GM19239 (cell line): Measurements from ENCODE around the gene CDC42BPA.
"Not testable (repeated sequence)": the region's sequence is repeated elsewhere in the genome, so short reads cannot be mapped to it uniquely, and the experiment has no call there.

Source experiments
- DNase-seq: peaks from one replicate; pipeline ENCODE4 v3.0.0; 2011; ENCODE audit warnings: low spot score; ENCODE audit not compliant: insufficient read length
- FAIRE-seq: peaks from 2 replicates; lab custom pipeline; 2011; peaks lifted over from hg19 to GRCh38; lab: Jason Lieb, UNC

CDC42BPA gene

GRCh38 chr1:227342075-227342829, 24.0 kb upstream of the CDC42BPA start:
- DNase-seq (no peak), FAIRE-seq (no peak)

GRCh38 chr1:227336136-227336535, 17.8 kb upstream of the CDC42BPA start:
- FAIRE-seq, DNase-seq: not testable (repeated sequence)

- FAIRE-seq (no peak), DNase-seq (no peak)
Measured at GRCh38 chr1:227335242-227336020, 17.1 kb upstream of the CDC42BPA start.

DNA sequence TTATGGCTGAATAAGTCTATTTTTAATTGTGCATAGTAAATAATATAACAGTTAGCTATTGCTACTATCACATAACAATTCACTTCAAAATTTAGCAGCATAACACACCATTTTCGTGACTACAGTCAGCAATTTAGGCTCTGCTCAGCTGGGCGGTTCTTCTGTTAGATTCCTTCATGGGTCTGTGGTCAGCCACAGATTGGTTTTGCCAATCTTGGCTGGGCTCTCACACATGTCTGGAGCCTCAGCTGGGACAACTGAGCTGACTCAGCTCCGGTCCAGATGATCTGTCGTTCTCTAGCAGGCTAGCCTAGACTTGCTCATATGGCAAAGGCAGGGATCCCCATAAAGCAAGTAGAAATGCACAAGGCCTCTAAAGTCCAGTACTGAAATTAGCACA, 15.1 kb upstream of the CDC42BPA start:
- DNase-seq, result no peak
- FAIRE-seq, result no peak

- no peak for FAIRE-seq
- no peak for DNase-seq
Measured at GRCh38 chr1:227330279-227331076, 12.2 kb upstream of the CDC42BPA start.

- FAIRE-seq, result no peak
Measured at GRCh38 chr1:227328405-227329019, 10.2 kb upstream of the CDC42BPA start.

DNA sequence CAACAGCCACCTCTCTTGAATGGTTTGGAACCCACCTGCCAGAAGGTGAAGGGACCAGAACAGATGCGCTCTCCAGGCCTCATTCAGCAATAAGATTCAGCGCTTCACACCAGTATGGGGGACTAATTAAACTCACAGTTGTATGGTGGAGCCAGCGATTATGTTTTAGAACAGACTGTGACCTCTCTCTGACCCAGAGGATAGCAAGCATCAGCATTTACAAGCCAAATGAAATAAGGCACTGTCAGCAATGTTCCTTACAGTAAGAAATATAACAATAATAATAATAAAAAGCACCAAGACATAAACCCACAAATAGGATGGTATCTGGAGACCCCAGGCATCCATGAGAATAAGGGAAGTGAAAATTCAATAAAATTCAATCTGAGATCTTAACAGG, 6.9 kb upstream of the CDC42BPA start:
- peak; percentile 18 for FAIRE-seq
- no peak for DNase-seq

More at GRCh38 chr1:227328405-227329019, 10.2 kb upstream of the CDC42BPA start:
- DNase-seq, result no peak

GRCh38 chr1:227323967-227324268, 5.6 kb upstream of the CDC42BPA start:
- DNase-seq (no peak), FAIRE-seq (no peak)

- DNase-seq, result no peak
- no peak for FAIRE-seq
Measured at GRCh38 chr1:227323171-227323966, 5.1 kb upstream of the CDC42BPA start.

DNA sequence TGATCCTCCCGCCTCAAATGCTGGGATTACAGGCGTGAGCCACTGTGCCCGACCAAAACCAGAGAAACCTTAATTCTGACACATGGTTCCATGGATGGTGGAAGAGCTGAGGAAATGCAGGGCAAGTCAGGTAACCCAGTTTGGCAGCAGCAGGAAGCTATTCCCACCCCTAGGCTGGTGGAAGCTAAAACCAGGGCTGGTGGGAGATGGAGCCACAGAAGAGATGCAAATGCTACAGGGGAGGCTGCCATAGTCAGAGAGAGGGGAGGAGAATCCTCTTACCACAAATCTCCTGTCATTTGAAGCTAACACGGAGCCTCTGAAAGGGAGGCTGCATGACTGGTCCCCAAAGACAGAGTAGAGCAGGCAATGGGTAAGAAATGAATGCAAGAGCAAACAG, 4.1 kb upstream of the CDC42BPA start:
- no peak for DNase-seq
- no peak for FAIRE-seq

GRCh38 chr1:227321035-227321434, 2.7 kb upstream of the CDC42BPA start:
- DNase-seq (no peak), FAIRE-seq (peak; percentile 79)

DNA sequence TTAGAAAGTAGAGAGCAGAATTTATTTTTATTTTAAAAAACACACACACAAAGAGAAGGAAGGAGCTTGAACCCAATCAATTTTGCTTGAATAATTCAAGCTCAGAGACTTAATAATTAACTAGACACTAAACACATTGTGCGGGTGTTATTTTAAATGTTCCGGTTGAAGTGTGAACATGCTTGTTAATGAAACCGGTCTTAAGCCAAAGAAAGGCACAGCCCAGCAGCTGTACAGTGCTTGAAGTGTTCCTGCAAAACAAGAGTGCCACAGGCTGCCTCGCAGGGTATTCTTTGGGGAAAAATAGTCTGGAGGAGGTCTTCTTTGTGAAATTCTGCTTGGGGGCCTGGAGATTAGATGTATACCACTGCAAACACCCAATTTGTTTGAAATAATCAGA, 2.2 kb upstream of the CDC42BPA start:
- FAIRE-seq (peak; percentile 72), DNase-seq (no peak)

GRCh38 chr1:227318853-227319607, 738 bp upstream of the CDC42BPA start:
- DNase-seq (no peak), FAIRE-seq (no peak)

DNA sequence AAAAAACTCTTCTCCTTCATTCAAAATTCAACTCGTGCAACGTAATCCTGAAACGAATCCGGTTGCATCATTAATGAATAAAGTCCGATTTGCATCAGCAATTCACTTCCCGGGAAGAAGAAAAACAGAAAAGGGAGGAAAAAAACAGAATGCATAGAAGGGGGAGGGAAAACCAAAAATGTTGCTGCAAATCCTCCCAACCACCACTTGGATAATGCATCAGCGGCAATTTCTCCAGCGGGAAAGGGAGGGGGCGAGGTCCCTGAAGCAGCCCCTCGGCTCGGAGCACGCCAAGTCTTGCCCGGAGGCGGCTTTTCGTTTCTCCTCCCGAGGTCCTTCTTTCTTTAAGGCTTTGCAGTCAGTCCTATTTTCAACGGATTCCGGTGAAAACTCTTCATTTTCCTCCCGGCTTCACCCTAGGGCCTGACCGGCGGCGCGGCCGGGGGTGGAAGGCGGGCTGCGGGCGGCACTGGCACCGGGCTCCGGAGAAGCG, 723 bp downstream of the CDC42BPA start:
- FAIRE-seq (peak; percentile 40), DNase-seq (no peak)

- FAIRE-seq (no peak), DNase-seq (no peak)
Measured at GRCh38 chr1:227317011-227317451, 1.3 kb downstream of the CDC42BPA start.

DNA sequence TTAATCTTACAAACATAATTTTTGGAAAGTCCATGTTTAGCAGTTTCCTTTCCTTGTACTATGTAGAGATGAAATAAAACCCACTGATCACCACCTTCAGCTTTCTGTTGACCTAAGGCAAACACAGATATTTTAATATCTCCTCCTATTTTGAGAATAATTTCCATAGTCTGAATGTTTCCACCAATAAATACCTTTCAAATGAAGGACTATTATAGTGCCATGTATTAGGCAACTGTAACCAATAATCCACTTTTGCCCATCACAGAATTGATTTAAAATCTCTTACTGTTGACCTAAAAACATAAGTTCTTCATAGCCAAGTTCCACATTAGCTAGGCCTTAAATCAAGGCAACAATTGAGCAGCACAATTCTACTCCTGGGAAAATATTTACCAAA, 1.8 kb downstream of the CDC42BPA start:
- peak; percentile 55 for FAIRE-seq
- no peak for DNase-seq

DNA sequence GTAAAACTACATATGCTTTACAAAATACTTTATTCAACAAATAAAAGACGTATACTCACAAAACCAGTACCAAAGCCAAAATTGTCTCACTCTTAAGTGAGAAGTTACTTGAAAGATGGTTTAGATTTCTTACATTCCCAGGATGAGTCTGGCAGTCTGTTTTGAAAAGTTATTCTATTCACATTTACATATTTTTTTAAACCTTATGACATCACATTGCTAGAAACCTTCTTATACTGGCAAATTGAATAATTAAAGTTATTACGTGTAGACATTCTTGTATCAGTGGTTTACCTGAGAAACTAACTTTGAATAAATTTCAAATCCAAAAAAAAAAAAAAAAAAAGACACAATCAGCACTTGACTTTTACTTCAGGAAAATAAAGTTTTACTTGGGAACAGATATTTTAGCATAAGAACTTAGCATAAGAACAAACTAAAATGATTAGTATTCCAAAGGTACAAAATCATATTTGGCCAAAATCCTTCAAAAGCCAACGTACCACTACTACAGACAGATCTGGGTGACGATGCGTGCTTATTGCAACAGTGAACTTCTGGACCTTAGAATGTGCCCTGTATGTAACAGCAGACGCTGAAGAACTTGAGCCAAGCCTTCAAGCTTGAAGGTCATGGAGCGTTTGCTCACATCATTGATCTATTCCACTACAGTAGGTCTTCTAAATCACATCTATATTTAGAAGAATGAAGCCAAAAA, 2.5 kb downstream of the CDC42BPA start:
- FAIRE-seq (peak; percentile 14), DNase-seq (no peak)
